H1 (cell line): Measurements from ENCODE around the gene ZSCAN30. TPM values are rescaled to one million over a fixed set of nuclear protein-coding genes. Genes with fewer than 3 reads are reported as not detected.

ENCODE experiments used
- CTCF ChIA-PET: fragments of 300-600 bp; sonication (Branson Sonifier 250); formaldehyde crosslinking; loops from one replicate; lab custom pipeline; 2021; ENCODE audit not compliant: partially characterized antibody; lab: Charles Lee
- POLR2A ChIA-PET: fragments of 300-600 bp; sonication (Branson Sonifier 250); formaldehyde crosslinking; loops from one replicate; lab custom pipeline; 2021; ENCODE audit warnings: inconsistent platforms; ENCODE audit not compliant: partially characterized antibody; lab: Charles Lee
- DNase-seq, 2 experiments: peaks; one replicate each; pipeline versions ENCODE4 v3.0.0 to v3.0.0-alpha.2; 2010 to 2022; ENCODE audit warnings: low spot score in 2 of 2, low read depth in 1 of 2, mixed read lengths in 1 of 2
- FAIRE-seq: peaks from 2 replicates; lab custom pipeline; 2011; peaks lifted over from hg19 to GRCh38; lab: Jason Lieb, UNC
- H2AFZ ChIP-seq: 2 replicates; pipeline ENCODE4 v1.8.1; 2012; ENCODE audit warnings: low read length, inconsistent platforms
- H2AK5ac ChIP-seq: 2 replicates; pipeline ENCODE4 v1.6.1; 2013; ENCODE audit warnings: low read depth, low read length
- H2BK120ac ChIP-seq: replicated peaks from 2 replicates; pipeline ENCODE3; 2013; ENCODE audit warnings: low read depth, low read length, inconsistent platforms
- H2BK12ac ChIP-seq: 2 replicates; pipeline ENCODE4 v1.6.1; 2013; ENCODE audit warnings: low read depth, low read length
- H2BK15ac ChIP-seq: 2 replicates; pipeline ENCODE4 v1.6.1; 2013; ENCODE audit warnings: low read length
- H2BK20ac ChIP-seq: 2 replicates; pipeline ENCODE4 v1.6.1; 2013; ENCODE audit warnings: low read length
- H2BK5ac ChIP-seq: 2 replicates; pipeline ENCODE4 v1.6.1; 2013; ENCODE audit warnings: low read depth, low read length
- H3K14ac ChIP-seq: 2 replicates; pipeline ENCODE4 v1.6.1; 2013; ENCODE audit warnings: inconsistent platforms; ENCODE audit not compliant: insufficient read length
- H3K18ac ChIP-seq: 2 replicates; pipeline ENCODE4 v1.6.1; 2013; ENCODE audit warnings: low read length; ENCODE audit errors: extremely low read depth
- H3K23ac ChIP-seq: 2 replicates; pipeline ENCODE4 v1.6.1; 2013; ENCODE audit warnings: inconsistent platforms; ENCODE audit not compliant: insufficient read length
- H3K23me2 ChIP-seq: 2 replicates; pipeline ENCODE4 v1.6.1; 2013; ENCODE audit warnings: low read depth, low read length
- H3K27ac ChIP-seq: 2 replicates; pipeline ENCODE4 v1.6.1; 2011; ENCODE audit warnings: low read depth, low read length, inconsistent platforms
- H3K27me3 ChIP-seq, 4 experiments: replicated peaks in 1 of 4; 1 replicate in 1 of 4; 2 replicates in 3 of 4; pipeline versions ENCODE4 v1.6.1 to v1.8.1; 2011 to 2013; ENCODE audit warnings: low read length in 3 of 4, mild to moderate bottlenecking in 3 of 4, inconsistent platforms in 2 of 4, mixed read lengths in 2 of 4, moderate library complexity in 1 of 4; ENCODE audit not compliant: control insufficient read depth in 3 of 4, insufficient read depth in 3 of 4; ENCODE audit errors: extremely low read depth in 1 of 4
- H3K36me3 ChIP-seq, 4 experiments: 2 replicates each; pipeline versions ENCODE4 v1.6.1 to v1.8.1; 2011 to 2013; ENCODE audit warnings: mild to moderate bottlenecking in 4 of 4, low read length in 3 of 4, moderate library complexity in 2 of 4, control low read depth in 1 of 4, inconsistent platforms in 1 of 4; ENCODE audit not compliant: insufficient read depth in 4 of 4, control insufficient read depth in 2 of 4
- H3K4ac ChIP-seq: replicated peaks from 2 replicates; pipeline ENCODE3; 2013; ENCODE audit warnings: low read length, low read depth, mixed read lengths, inconsistent platforms; ENCODE audit not compliant: insufficient read length
- H3K4me1 ChIP-seq, 4 experiments: replicated peaks in 1 of 4; 1 replicate in 1 of 4; 2 replicates in 3 of 4; pipeline versions ENCODE4 v1.6.1 to v1.8.1; 2011 to 2013; ENCODE audit warnings: low read length in 3 of 4, inconsistent platforms in 2 of 4, mixed read lengths in 1 of 4; ENCODE audit not compliant: insufficient read depth in 4 of 4, control insufficient read depth in 3 of 4
- H3K4me2 ChIP-seq, 2 experiments: 2 replicates each; pipeline versions ENCODE4 v1.6.1 to v1.8.1; 2011 to 2013; ENCODE audit warnings: low read depth in 2 of 2, low read length in 2 of 2, control low read depth in 1 of 2, inconsistent platforms in 1 of 2, mild to moderate bottlenecking in 1 of 2; ENCODE audit not compliant: insufficient read depth in 1 of 2
- H3K4me3 ChIP-seq, 4 experiments: fragments of 200-600, 300-600 bp in 1 of 4; sonication (generic), shearing (Covaris generic), sonication (Bioruptor Twin) in 1 of 4; 2 replicates each; pipeline versions ENCODE4 v1.5.1 to v1.8.1; 2011 to 2016; ENCODE audit warnings: low read length in 4 of 4, low read depth in 3 of 4, control low read depth in 2 of 4, inconsistent platforms in 2 of 4, mild to moderate bottlenecking in 2 of 4, mixed read lengths in 1 of 4, moderate library complexity in 1 of 4; ENCODE audit not compliant: insufficient read depth in 2 of 4; ENCODE audit errors: extremely low read depth in 1 of 4
- H3K56ac ChIP-seq: replicated peaks from 2 replicates; pipeline ENCODE3; 2013; ENCODE audit warnings: low read depth, mild to moderate bottlenecking, mixed read lengths, low read length, inconsistent platforms; ENCODE audit not compliant: insufficient read length
- H3K79me1 ChIP-seq: 2 replicates; pipeline ENCODE4 v1.6.1; 2013; ENCODE audit warnings: low read depth, low read length, control low read depth
- H3K79me2 ChIP-seq, 2 experiments: 2 replicates each; pipeline versions ENCODE4 v1.6.1 to v1.8.1; 2012 to 2013; ENCODE audit warnings: low read length in 2 of 2, mild to moderate bottlenecking in 2 of 2, inconsistent platforms in 1 of 2; ENCODE audit not compliant: insufficient read depth in 2 of 2, control insufficient read depth in 1 of 2
- H3K9ac ChIP-seq, 4 experiments: replicated peaks in 1 of 4; 1 replicate in 1 of 4; 2 replicates in 3 of 4; pipeline versions ENCODE4 v1.6.1 to v1.8.1; 2011 to 2013; ENCODE audit warnings: low read depth in 3 of 4, low read length in 3 of 4, control low read depth in 2 of 4, mild to moderate bottlenecking in 2 of 4, moderate library complexity in 2 of 4, inconsistent platforms in 1 of 4; ENCODE audit errors: extremely low read depth in 1 of 4
- H3K9me3 ChIP-seq, 2 experiments: 2 replicates each; pipeline versions ENCODE4 v1.6.1 to v1.8.1; 2012 to 2013; ENCODE audit warnings: mild to moderate bottlenecking in 2 of 2, moderate library complexity in 2 of 2, control low read depth in 1 of 2, inconsistent platforms in 1 of 2, low read depth in 1 of 2, low read length in 1 of 2, mixed read lengths in 1 of 2; ENCODE audit not compliant: insufficient read depth in 2 of 2
- H4K20me1 ChIP-seq, 2 experiments: replicated peaks in 1 of 2; 2 replicates each; pipeline versions ENCODE3 to v1.8.1; 2011 to 2013; ENCODE audit warnings: inconsistent platforms in 2 of 2, low read length in 2 of 2, mild to moderate bottlenecking in 1 of 2; ENCODE audit not compliant: insufficient read depth in 2 of 2, control insufficient read depth in 1 of 2
- H4K5ac ChIP-seq: 2 replicates; pipeline ENCODE4 v1.6.1; 2013; ENCODE audit warnings: low read length, low read depth, mixed read lengths, inconsistent platforms; ENCODE audit not compliant: insufficient read length
- H4K8ac ChIP-seq: 2 replicates; pipeline ENCODE4 v1.8.0; 2013; ENCODE audit warnings: mild to moderate bottlenecking, moderate library complexity, low read length, inconsistent platforms; ENCODE audit not compliant: insufficient read depth; ENCODE audit errors: extremely low read depth
- H4K91ac ChIP-seq: replicated peaks from 2 replicates; pipeline ENCODE3; 2013; ENCODE audit warnings: low read length, mixed read lengths, inconsistent platforms; ENCODE audit not compliant: insufficient read length
- ASH2L ChIP-seq: fragments of 200-600, 300-600 bp; sonication (generic); IDR thresholded peaks from one replicate; pipeline ENCODE4 v1.7.1; 2017; ENCODE audit warnings: low read length
- CHD1 ChIP-seq: IDR thresholded peaks from 2 replicates; pipeline ENCODE4 v1.6.1; 2012; ENCODE audit warnings: low read depth, low read length, improper control_type of control experiment
- CREB1 ChIP-seq: IDR thresholded peaks from 2 replicates; pipeline ENCODE4 v1.6.1; 2012; ENCODE audit warnings: inconsistent platforms
- EP300 ChIP-seq, 2 experiments: IDR thresholded peaks; 1 replicate in 1 of 2; 2 replicates in 1 of 2; pipeline ENCODE4 v1.6.1; 2011 to 2012; ENCODE audit warnings: low read depth in 2 of 2, low read length in 2 of 2, mild to moderate bottlenecking in 2 of 2, borderline replicate concordance in 1 of 2, inconsistent platforms in 1 of 2, moderate library complexity in 1 of 2
- KDM4A ChIP-seq: IDR thresholded peaks from one replicate; pipeline ENCODE4 v1.7.1; 2012; ENCODE audit warnings: low read depth, mild to moderate bottlenecking, moderate library complexity, low read length, inconsistent platforms; ENCODE audit not compliant: severe bottlenecking
- KDM5A ChIP-seq: fragments of 200-600 bp; IDR thresholded peaks from 2 replicates; pipeline ENCODE4 v1.7.1; 2012; ENCODE audit warnings: mild to moderate bottlenecking, low read length, inconsistent platforms, mixed read lengths
- MAFK ChIP-seq: IDR thresholded peaks from 2 replicates; pipeline ENCODE4 v1.6.1; 2012; ENCODE audit warnings: low read depth, mild to moderate bottlenecking, improper control_type of control experiment, low read length
- MAX ChIP-seq: IDR thresholded peaks from 2 replicates; pipeline ENCODE4 v1.6.1; 2012; ENCODE audit warnings: inconsistent platforms
- NANOG ChIP-seq: IDR thresholded peaks from 2 replicates; pipeline ENCODE4 v1.6.1; 2011; ENCODE audit warnings: low read length, low read depth, mild to moderate bottlenecking, inconsistent platforms; ENCODE audit not compliant: insufficient read depth, poor library complexity, severe bottlenecking
- RAD21 ChIP-seq, 2 experiments: IDR thresholded peaks in 1 of 2; conservative IDR thresholded peaks in 1 of 2; 2 replicates each; pipeline ENCODE4 v1.6.1; 2011; ENCODE audit warnings: low read depth in 2 of 2, low read length in 2 of 2, improper control_type of control experiment in 1 of 2, inconsistent platforms in 1 of 2, mild to moderate bottlenecking in 1 of 2, moderate library complexity in 1 of 2
- RXRA ChIP-seq: IDR thresholded peaks from 2 replicates; pipeline ENCODE4 v1.6.1; 2011; ENCODE audit warnings: low read depth, mild to moderate bottlenecking, low read length, moderate library complexity; ENCODE audit not compliant: insufficient read depth
- SAP30 ChIP-seq: fragments of 300-600 bp; sonication (generic); IDR thresholded peaks from 2 replicates; pipeline ENCODE4 v1.7.1; 2012; ENCODE audit warnings: low read length, moderate library complexity, mild to moderate bottlenecking, inconsistent platforms; ENCODE audit not compliant: insufficient read depth, insufficient replicate concordance
- SIRT6 ChIP-seq: IDR thresholded peaks from one replicate; pipeline ENCODE4 v1.7.1; 2012; ENCODE audit warnings: low read length, inconsistent platforms
- YY1 ChIP-seq: IDR thresholded peaks from 2 replicates; pipeline ENCODE4 v1.6.1; 2011; ENCODE audit warnings: low read depth, mild to moderate bottlenecking, low read length
- WGBS, 2 experiments: shearing (Covaris generic) in 1 of 2; methylation state at CpG; one replicate each; pipeline versions ENCODE4 v1.1.6 to v1.1.7; 2013 to 2015; ENCODE audit warnings: low lambda C conversion rate in 2 of 2, mixed read lengths in 2 of 2, inconsistent platforms in 1 of 2, low coverage in 1 of 2, missing lambda C conversion rate in 1 of 2; ENCODE audit not compliant: insufficient replicate concordance in 2 of 2, insufficient coverage in 1 of 2, insufficient read length in 1 of 2; ENCODE audit errors: extremely low coverage in 1 of 2, missing lambda C conversion rate in 1 of 2; 5-methylcytosine and 5-hydroxymethylcytosine counted together
- polyA plus RNA-seq, 7 experiments: library from polyadenylated mRNA; depleted of rRNA in 3 of 7; stranded (reverse) in 5 of 7; unstranded in 2 of 7; fragments of >200 nt in 5 of 7; fragments of 200-250 nt in 2 of 7; gene quantifications; 1 replicate in 5 of 7; 2 replicates in 1 of 7; 4 replicates in 1 of 7; pipeline versions ENCODE4 v1.2.1 to v1.2.3, GENCODE V29; 2011 to 2013; ENCODE audit warnings: missing spikeins in 2 of 7, mixed read lengths in 2 of 7
- total RNA-seq: library from RNA; stranded (reverse); fragmentation: NEBNext Ultra II Directional; extraction: Animal tissue kit (Norgen Biotek cat#: 25700); gene quantifications from 2 replicates; pipeline ENCODE4 v1.2.1, GENCODE V29; 2021

Gene ZSCAN30
- total and polyA plus RNA-seq, 2 of the 8 experiments (the other 6 are each of a cell fraction or from before 2014, with no cell fraction given): 4.4 to 10.3 TPM

- no peak overlapping the region for H4K91ac ChIP-seq
- no peak overlapping the region for H2BK120ac ChIP-seq
- no peak overlapping the region for H2AK5ac ChIP-seq
- FAIRE-seq: no peak
- H4K5ac ChIP-seq: no peak overlapping the region
- H2AFZ ChIP-seq: no peak overlapping the region
- no peaks in the 10 kb centered on the region for H4K20me1 ChIP-seq
- no peaks in the 10 kb centered on the region; the same call in 1 of the 2 replicates for H3K23me2 ChIP-seq
- H3K36me3 ChIP-seq: peaks cover 0 to 20% (median 11%) of the 10 kb centered on the region in 4 experiments; a peak in 5 of 8 replicates
- H3K4me3 ChIP-seq: no peak overlapping the region
- peaks cover 0 to under 1% (median 0%) of the 10 kb centered on the region in 4 experiments; a peak in 1 of 7 replicates for H3K27me3 ChIP-seq
- no peak overlapping the region for H2BK20ac ChIP-seq
- ChIA-PET POLR2A (interaction anchor here (1.3 to 2.0 kb wide), 2 partner anchors 11 to 64 kb away, joined by 3 to 6 read pairs; no protein-coding TSS in a partner anchor), CTCF (no interaction called here)
- no peak overlapping the region for H2BK12ac ChIP-seq
- 90% methylated on average over 2 of the region's 2 CpGs; no CpG with 5 or more reads in 1 of the 2 experiments for WGBS, 2 experiments
- no peaks in the 10 kb centered on the region for H3K79me2 ChIP-seq
- no peaks in the 10 kb centered on the region for H3K4me1 ChIP-seq
- H3K14ac ChIP-seq: no peak overlapping the region
- no peak overlapping the region for H3K23ac ChIP-seq
- H2BK15ac ChIP-seq: no peak overlapping the region
- no peak overlapping the region for H2BK5ac ChIP-seq
- DNase-seq: no peak
- H3K56ac ChIP-seq: no peak overlapping the region
- H3K4me2 ChIP-seq: no peak overlapping the region
- no peak overlapping the region for H3K9ac ChIP-seq
- H3K27ac ChIP-seq: no peak overlapping the region
- H3K9me3 ChIP-seq: peaks cover 18 to 28% of the 10 kb centered on the region in 2 experiments
- no peak overlapping the region for H3K18ac ChIP-seq
- H4K8ac ChIP-seq: no peak overlapping the region
- H3K79me1 ChIP-seq: no peaks in the 10 kb centered on the region
- H3K4ac ChIP-seq: no peak overlapping the region
- TF ChIP-seq MAFK: no peak
- no peak for TF ChIP-seq MAX
- TF ChIP-seq KDM4A: no peak
- no peak for TF ChIP-seq KDM5A
- TF ChIP-seq RAD21 (IDR thresholded peaks at IDR 0.05 in 1 of 2, conservative IDR thresholded peaks at IDR 0.05 in 1 of 2; ENCODE audit: low read depth in 2 of 2, low read length in 2 of 2): no peak
- TF ChIP-seq SAP30: no peak
- TF ChIP-seq SIRT6: no peak
- TF ChIP-seq EP300 (IDR thresholded peaks at IDR 0.05; ENCODE audit: borderline replicate concordance in 1 of 2, low read depth in 2 of 2, low read length in 2 of 2): no peak
- no peak for TF ChIP-seq NANOG
- TF ChIP-seq YY1: no peak
- TF ChIP-seq CREB1: no peak
- TF ChIP-seq ASH2L: no peak
- TF ChIP-seq CHD1: no peak
- TF ChIP-seq RXRA: no peak
These were observed 21.5 kb upstream of the ZSCAN30 start for GRCh38 chr18:35311496-35311895.
